ENCODE results near the gene TIMP2.

DNA sequence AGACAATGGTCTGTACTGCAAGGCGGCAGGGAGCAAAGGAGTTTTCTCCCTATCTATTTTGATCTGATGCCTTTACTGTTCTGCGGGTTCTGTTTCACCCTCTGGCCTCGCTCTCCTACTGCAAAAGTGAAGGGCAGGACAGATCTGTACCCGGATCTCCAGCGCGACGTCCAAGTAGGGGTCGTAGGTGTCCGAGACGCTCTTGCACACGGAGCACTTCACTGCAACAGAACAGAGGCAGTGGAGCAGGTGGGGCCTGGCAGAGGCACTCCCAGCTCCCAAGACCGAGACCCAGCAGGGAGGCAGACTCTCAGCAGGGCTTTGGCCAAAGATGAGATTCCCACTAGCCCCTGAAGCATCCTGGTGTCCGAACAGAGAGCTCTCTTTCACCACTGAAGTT is 104.3 kb downstream of the TIMP2 start:
- TF ChIP-seq EZH2 (IDR thresholded peaks at IDR 0.05; ENCODE audit: borderline replicate concordance) (no peak), CTCF (IDR thresholded peaks at IDR 0.05; ENCODE audit: poor library complexity) (no peak), EZH2phosphoT487 (IDR thresholded peaks at IDR 0.05; ENCODE audit: low read depth, severe bottlenecking, unreplicated experiment) (no peak)
